CD1c-positive myeloid dendritic cell (primary cell): ENCODE results near the gene SCG5.

Experiments
- DNase-seq: peaks from one replicate; pipeline ENCODE4 v3.0.0-alpha.2; 2016; ENCODE audit errors: extremely low spot score

SCG5 gene

DNA sequence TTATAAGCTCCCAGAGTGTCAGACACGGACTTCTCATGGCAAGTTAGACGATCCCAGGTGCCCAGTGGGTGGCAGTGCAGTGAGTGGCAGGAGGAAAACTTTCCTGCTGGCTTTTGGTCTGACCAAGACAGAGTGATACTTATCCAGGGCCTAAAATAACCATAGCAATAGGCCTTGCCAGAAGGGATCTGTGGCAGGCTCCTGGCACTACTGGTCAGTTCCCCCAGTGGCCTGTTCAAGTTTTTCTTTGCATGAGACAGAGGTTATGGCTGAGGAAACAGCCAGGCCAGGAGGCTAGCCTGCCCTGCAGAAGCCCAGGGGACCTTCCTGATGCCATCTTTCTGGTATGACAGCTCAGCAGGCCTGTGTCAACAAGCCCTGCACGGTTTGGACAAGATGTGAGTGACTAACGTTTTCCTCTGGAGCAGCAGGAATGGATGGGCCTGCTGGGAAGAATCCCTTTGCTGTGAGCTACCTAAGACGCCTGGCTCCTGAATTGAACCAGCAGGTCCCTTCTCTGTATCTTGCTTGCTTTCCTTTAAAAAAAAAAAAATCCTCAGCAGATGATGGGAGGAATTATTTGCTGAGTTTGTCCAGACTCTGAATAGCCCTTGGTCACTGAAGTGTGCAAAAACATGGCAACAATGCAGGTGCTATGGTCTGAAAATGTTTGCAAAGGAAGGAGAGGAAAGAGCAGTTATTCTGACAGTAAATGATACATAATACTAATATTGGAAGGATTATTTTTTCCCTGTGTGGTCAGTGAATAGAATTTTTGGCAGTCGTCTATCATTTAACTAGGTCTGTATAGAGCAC is 18.0 kb downstream of the SCG5 start:
- no peak for DNase-seq

DNA sequence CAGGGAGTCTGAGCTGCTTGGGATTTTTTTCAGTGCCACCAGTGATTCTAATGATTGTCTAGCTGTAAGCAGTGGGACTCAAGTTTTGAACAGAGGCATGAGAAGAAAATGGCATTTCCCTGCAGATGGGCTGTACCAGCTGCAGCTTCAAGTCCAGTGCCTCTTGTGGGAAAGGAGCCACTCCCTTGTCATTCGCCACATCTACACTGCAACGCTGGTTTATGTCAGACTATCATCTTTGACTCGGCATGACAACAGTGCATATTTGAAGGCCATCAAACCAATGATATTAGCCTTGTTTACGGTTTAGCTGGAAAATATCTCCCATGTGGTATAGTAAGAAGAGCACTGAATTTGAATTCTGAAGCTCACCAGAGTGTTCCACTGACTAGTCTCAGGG is 22.2 kb downstream of the SCG5 start:
- DNase-seq = no peak

DNA sequence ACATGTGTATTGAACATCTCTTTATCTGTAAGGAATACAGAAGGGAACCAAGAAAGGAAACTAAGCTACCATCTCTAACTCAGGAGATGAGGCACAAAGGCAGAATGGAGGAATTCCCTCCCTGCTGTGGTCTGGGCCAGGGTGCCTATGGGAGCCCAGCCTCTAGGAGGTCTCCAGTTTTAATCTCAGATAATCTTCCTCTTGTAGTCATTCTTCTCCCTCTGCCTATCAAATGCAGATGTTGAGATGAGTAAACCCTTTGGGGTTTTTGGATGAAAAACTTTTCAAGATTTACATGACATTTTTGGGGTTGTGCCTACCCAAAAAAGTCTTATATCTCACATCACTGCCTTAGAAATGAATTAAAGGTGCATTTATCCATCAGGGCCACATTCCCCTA is 23.3 kb downstream of the SCG5 start:
- DNase-seq = no peak

DNA sequence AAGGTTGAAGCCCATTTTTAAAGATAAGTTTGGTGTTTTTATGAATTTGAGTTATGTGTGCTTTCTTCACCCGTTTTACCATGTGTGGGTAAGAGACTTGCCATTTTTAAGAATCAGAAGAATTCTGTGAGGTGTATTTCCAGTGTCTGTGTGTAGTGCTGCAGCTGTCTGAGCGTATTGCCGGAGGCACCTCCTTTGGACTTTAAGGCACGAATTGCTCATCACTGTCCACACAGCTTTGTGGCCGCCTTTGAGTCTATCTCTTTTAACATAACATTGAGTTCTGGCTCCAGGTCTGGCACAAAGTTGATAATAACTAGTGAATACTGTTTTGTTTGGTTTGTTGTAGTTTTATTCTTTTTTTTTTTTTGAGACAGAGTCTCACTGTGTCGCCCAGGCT is 25.8 kb downstream of the SCG5 start:
- DNase-seq = no peak

DNA sequence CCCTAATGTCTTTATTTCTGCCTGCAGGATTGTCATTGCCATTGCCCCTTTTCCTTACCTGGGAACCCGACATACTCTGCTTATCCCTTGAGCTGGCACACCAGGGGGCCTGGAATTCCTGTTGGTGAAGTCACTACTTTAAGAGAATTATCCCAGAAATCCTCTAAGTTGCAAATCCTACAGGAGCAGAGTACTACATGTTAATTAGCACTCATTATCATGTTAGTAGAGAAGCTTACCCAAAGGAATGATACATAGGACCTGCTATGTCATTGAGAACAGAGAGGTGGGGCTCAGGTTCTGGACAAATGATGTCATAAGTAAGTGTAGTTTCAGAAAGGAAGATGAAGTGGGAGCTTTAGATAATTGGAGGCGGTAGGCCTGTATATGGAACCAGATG is 27.4 kb downstream of the SCG5 start:
- DNase-seq = no peak

DNA sequence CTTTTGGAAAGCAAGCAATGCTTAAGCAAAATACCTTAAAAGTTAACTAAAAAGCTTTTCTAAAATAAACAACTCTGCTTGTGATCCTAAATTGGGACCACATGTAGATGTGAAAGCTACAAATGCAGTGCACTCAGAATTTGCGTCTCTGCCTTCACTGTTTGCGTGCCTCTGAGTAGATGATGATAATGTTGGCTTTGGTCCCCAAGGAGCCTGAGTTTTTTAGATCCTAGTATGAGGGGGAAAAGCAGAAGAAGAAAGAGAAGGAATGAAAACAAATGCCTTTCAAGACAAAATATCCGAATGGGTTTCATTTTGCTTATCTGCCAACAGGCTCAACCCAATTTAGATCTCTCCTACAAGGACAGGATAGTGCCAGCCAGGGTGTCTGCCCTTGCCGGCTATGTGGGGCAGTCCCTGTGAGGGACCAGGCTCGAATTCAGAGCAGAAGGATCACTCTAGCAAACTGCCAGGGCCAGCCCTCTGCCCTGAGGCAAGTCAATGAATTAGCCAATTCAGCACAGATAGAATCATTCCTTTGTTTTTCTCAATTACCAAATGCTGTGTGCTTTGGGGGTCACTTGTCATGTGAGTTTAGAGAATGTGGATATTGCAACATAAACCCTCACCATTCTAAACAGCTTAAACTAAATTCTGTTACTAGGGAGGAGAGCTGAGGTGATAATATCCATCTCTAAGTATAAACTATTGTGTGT is 28.5 kb downstream of the SCG5 start:
- DNase-seq = no peak

DNA sequence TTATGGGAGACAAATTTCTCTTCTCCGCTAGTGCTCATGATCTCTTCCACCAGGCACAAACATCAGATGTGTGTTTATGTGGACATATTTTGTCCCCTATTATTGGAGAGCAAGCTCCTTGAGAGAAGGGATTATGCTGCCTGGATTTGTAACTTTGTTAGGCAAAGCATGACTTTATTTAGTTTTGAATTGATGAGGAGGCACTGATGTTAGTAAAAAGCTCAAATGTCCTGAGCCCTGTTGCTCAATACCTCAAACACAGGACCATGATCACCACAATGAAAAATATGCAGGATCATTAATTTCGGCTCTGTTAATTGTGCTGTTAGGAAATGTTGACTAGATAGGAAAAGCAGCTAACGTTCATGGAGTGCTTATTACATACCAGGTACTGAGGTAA is 29.1 kb downstream of the SCG5 start:
- no peak for DNase-seq

DNA sequence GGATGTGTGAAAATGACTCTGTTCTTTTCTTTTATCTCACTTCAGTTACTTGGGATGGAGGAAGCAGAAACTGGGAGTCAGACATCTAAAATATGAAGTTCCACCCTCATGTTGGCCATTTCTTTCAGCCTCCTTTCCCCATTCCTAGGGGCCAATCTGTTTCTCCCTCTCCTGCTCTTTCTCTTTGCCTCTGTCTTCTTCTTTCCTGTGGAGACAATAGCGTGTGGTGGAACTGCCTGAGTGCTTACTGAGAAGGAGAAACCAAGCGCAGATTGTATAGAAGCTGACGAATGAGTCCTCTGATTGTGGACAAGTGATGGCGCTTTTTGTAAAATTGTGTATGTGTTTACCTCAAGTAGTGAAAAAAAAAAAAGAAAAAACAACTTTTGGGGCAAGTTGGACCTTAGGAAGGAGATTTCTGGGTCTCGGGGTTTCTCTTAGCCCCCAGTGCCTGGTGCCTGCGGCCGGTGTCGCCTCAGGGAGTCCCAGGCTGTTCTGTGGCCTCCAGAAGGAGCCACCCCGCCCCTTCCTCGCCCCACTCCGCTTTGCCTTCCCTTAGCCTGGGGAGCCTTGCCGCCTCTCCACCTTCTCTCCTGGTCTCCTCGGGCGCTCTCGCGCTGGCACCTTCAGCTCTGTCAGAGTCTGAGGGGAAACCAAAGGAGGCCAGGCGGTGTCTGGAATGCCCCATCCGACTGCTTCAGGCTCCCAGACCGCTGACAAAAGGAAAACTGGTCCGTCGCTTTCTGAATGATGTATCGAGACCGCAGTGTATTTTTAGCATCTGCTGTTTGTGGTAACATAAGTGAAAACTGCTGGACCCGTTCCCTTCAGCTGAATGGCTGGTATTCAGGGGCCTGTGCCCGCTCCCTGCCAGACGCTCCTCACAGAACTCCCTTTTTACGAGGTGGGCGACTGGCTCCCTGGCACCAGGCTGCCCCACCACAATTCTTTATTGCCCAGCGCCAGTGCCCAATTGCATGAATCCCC is 30.1 kb downstream of the SCG5 start:
- DNase-seq = no peak

DNA sequence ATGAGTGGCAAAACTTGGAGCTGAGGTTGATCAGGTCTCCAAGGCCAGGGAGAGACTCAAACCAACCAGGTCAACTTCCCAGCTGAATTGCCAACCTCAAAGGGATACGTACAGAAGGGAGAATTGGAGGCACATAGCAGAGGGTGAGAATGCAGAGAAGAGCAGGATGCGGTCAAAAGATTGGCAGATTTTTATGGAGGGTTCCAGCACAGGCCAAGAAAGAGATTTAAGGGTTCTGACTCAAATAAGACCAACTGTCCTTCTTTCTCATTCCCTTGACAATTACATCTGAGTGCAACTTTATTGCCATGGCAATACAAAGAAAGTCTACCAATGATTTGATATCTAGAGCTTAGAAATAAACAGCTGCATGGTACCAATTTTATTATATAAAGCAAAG is 33.2 kb downstream of the SCG5 start:
- DNase-seq = no peak

DNA sequence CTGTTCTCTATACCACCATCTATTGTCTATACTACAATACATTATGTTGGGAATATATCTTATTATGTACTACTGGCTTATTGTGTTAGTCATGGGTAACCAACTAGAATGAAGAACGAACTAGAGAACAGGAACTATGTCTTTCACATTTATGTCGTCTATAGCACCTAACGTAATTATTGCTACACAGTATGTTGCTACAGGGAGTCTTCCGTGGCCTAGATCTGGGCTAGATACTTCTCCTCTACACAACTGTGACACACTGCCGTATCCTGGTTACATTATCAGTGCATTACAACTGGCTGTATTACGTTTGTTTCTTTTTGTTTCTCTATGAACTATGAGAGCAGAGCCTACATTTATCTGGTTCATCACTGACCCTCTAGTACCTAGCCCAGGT is 34.0 kb downstream of the SCG5 start:
- peak; percentile 20 for DNase-seq

DNA sequence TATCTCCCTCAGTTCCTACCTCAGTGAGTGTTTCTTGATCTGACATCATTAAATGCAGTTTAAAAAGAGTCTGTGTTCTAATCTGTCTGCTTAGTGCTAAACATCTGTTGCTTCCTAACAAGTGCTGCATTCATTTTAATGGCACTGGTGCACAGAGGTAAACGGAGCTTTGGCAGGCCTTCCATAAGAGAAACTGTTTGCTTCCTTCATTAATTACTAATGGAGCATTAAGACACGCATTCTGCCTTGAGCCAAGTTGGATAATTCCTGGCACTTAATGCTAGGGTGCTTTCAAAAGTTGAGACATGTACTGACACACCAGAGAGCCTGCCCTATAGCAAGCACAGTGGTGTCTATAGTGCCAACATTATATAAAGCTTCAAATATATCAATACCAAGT is 34.7 kb downstream of the SCG5 start:
- no peak for DNase-seq

DNA sequence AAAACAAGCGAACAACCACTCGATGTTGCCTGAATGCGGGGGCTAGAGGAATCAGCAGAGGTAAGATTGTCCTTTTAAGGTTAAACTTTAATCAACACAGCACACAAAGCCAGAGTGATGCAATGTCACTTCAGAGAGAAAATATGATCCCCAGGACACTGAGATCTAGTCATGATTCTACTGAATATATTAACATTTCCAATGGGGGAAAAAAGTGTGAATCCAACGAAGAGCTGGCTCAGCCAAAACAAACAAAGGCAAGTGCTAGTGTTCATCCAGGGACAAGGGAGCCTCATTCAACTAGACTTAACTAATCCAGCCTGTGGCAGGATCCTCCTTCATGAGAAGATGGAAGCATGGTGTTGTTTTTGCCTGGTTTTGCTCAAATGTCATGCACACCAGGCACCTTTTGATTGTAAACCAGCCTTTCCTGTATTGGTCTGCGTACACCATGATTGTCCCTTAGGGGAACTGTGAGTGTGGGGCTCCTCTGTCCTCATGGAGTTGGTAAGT is 35.8 kb downstream of the SCG5 start:
- DNase-seq = no peak

DNA sequence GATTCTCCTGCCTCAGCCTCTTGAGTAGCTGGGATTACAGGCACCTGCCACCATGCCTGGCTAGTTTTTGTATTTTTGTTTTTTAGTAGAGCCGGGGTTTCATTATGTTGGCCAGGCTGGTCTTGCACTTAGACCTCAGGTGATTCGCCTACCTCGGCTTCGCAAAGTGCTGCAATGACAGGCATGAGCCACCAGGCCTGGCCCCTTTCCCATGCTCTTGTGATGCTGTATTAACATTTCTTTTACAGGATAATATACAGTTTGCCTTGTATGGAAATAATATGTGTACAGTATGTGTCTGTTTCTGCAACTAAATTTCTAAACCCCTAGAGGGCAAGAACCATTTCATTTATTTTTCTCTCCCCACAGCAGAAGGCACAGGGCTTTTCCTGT is 37.8 kb downstream of the SCG5 start:
- no peak for DNase-seq

DNA sequence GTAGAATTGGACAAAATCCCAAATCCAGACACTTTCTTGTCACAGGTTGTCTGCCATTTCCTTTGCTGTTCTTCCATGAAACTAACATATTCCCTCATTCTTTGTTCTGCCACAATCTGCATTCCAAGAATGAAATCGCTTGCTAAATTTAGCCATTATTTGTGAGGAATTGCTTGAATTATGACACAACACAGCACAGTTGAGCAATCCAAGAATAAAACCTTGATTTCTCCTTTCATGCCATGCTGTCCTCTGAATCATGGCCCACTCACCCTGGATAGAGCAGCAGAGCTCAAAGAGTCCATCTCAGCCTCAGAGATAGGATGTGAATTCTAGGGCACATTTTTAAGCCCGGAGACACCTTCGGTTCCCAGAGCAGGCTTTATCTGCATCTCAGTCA is 41.1 kb downstream of the SCG5 start:
- peak; percentile 50 for DNase-seq

DNA sequence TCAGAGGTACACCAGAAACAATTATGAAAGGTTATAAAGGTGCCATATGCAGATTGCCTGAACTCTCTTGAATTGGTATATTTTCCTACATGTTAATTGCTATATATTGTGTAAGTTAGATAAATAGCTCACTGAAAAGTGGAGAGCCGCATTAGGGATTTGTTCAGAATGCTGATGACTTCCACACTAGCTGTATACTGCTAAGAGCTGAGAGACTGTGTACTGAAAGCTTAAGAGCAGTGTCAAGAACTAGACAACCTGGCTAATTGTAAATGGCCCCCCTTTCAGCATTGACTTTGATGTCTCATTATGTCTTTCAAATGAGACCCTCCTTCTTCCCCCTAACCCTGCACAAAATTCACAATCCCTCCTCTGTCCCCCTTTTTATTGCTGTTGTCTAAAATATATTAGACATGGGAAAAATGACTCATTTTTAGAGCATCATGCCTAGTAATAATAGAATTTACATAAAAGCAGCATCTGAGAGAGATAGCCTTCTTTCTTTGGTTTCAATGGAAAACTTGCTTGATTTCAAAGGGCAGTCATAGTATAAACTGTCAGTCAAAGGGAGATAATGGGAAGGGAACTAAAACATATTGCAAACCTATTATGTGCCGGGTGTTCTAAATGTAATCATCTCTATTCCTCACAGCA is 41.6 kb downstream of the SCG5 start:
- no peak for DNase-seq

DNA sequence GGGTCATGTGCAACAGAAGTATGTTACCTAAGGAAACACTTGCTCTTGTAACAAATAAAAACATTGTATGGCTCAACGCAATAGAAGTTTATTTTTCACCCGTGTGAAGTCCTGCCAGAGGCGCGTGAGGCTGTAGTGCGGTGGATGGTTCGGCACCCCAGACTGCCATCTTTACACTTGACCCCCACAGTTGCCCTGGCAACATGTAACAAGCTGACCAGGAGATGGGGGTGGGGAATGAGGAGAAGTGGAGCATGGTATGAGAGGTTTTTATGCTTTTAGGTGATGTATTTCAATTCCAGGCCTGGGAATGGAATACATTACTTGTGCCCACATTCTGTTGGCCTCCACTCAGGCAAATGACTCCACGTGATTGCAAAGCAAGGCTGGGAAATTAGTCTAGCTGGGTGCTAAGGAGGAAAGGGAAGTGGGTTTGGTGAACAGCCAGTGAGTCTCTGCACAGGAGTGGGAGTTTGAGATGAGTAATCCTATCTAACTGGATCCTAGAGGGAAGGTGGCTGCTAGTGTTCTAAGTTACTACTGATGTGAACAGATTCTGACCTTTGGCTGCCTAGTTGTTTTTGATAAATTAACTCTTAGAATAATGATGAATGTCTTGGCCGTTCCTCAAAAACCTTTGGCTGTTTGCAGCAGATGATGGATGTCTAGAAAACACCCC is 42.5 kb downstream of the SCG5 start:
- DNase-seq = peak; percentile 84

DNA sequence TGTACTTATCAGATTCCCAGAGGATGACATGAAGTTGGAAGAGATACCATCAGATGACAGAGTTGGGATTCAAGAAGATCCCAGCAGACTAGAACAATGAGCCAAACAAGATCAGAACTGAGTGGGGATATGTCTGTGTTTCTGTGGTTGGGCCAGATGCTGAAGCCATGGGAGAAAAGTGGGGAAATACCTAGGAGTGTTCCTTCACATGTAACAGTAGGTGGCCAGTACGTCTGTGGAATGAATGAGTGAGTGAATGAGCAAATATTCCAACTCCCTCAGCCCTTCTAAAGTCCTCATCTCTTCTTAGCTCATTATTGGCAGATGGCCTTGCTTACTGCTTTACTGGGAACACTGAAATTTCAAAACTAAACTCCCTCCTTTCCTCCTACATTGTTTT is 44.1 kb downstream of the SCG5 start:
- DNase-seq = no peak

DNA sequence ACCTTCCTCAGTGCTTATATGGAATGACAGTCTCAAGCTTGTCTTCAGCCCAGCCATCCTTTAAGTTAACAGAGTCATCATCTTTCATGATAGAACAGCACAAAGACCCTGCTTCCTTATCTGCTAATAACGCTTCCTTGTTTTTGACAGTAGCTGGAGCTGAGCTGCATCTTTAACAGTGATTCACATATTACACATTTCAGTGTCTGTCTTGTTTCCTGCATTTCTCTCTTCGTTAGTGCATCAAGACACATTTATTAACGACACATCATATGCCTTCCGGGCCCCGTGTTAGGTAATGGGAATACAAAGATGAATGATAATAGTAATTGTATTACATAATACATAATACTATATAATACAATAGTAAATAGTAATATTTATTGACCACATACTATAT is 46.0 kb downstream of the SCG5 start:
- no peak for DNase-seq

DNA sequence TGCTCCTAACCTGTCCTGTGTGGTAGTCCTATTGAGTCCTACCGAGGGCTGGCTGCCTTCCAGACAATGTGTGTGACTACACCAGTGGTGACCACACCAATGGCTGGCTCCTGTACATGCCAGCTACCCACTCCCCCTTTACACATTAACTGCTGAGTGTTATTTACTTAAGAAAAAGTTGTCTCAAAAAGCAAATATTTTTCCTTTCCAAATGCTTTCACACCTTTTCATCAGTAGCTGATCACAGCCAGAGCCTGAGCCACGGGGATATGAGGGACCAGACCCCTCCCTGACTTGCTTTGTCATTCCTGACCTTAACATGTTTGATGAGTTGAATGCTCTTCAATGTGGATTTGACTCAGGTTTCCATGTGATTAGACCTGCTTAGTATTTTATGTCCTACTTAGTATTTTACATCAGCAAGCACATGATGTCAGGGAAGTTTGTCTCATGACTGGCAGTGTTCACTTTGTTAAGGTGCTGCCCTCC is 46.7 kb downstream of the SCG5 start:
- no peak for DNase-seq

DNA sequence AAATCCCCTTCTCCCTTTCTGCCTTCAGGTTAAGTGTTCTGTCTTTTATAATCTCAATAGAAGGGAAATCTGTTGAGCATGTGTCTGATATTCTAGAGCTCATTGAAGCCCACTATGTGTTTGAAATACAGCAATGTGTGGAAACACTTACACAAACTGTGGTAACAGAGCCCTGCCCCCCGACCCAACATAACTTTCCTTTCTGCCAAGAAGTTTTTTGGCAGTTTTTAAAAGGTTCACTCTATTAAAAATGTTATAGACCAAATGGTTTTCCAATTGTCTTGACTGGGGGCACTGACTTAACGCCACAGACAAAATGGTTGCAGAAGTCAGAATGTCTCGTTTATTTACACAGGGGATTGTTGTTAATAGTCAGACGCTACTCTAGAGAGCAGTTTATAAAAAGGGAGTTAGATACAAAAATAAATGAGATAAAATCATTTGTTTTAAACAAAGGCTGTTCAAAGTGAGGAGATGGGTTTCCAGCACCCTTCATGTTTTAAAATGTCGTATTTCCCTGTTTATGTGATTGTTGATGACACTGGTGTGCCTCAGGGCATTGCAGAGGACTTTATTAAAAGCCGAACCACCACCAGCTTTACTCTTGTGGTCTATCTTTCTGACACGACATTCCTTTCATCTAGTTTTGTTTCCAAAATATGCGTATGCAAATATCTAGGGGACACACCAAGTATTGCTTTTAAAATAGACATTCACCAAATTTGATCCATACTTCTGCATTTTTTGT is 49.6 kb downstream of the SCG5 start:
- no peak for DNase-seq
